Gastrocnemius medialis (tissue), 4 donors: ENCODE data around the gene CPLANE2.

Experiments used
- POLR2A ChIP-seq, 2 donors: fragments of 450-650 bp; IDR thresholded peaks; one replicate each; pipeline ENCODE4 v1.6.1; 2017; ENCODE audit warnings: antibody characterized with exemption in 2 of 2, mild to moderate bottlenecking in 2 of 2, moderate library complexity in 2 of 2
- TF ChIP-seq, protein P1 (sequence below), 5 experiments: fragments of 450-650 bp in 3 of 5; fragments of 200-600 bp in 2 of 5; sonication (generic) in 2 of 5; IDR thresholded peaks in 4 of 5; conservative IDR thresholded peaks in 1 of 5; 1 replicate in 4 of 5; 2 replicates in 1 of 5; pipeline ENCODE4 v1.5.1; 2016 to 2019; ENCODE audit warnings: antibody characterized with exemption in 5 of 5, mild to moderate bottlenecking in 3 of 5, moderate library complexity in 3 of 5

DNA sequence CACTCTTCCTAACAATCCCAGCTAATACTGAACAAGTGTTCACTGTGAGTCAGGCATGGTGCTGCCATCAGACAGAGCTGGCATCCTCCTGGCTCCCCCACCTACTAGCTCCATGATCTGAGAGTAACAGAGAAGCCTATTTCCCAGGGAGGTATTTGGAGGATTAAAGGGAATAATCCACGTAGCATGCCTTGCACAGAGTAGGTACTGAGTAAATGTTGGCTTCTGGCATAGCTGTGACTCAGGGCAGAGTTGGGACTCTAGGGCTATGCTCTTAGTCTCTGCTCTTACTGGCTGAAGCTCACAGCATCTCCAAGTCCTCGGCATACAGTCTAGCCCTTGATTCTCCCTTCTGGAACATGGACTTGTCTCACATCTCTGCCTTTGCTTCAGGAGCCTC, 32.8 kb downstream of the CPLANE2 start:
- TF ChIP-seq, protein P1, sequence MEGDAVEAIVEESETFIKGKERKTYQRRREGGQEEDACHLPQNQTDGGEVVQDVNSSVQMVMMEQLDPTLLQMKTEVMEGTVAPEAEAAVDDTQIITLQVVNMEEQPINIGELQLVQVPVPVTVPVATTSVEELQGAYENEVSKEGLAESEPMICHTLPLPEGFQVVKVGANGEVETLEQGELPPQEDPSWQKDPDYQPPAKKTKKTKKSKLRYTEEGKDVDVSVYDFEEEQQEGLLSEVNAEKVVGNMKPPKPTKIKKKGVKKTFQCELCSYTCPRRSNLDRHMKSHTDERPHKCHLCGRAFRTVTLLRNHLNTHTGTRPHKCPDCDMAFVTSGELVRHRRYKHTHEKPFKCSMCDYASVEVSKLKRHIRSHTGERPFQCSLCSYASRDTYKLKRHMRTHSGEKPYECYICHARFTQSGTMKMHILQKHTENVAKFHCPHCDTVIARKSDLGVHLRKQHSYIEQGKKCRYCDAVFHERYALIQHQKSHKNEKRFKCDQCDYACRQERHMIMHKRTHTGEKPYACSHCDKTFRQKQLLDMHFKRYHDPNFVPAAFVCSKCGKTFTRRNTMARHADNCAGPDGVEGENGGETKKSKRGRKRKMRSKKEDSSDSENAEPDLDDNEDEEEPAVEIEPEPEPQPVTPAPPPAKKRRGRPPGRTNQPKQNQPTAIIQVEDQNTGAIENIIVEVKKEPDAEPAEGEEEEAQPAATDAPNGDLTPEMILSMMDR (IDR thresholded peaks at IDR 0.05 in 4 of 5, conservative IDR thresholded peaks at IDR 0.05 in 1 of 5), result no peak
- TF ChIP-seq POLR2A (IDR thresholded peaks at IDR 0.05), result no peak
